NB4 (cell line): ENCODE measurements around the gene SCARB1.

Experiments
- CTCF ChIP-seq: IDR thresholded peaks from one replicate; pipeline ENCODE4 v1.5.1; 2012; ENCODE audit warnings: low read depth, low read length
- POLR2A ChIP-seq: IDR thresholded peaks from 2 replicates; pipeline ENCODE4 v1.6.1; 2011; ENCODE audit warnings: mild to moderate bottlenecking; ENCODE audit not compliant: insufficient read length; ENCODE audit errors: extremely low read depth

GRCh38 chr12:124796303-124796960 is 67.2 kb downstream of the SCARB1 start:
- no peak for TF ChIP-seq CTCF
- TF ChIP-seq POLR2A = no peak
